ENCODE measurements around the gene TMEM178B. TPM values are rescaled to one million over a fixed set of nuclear protein-coding genes. Genes with fewer than 3 reads are reported as not detected.

TMEM178B gene
- total and polyA plus RNA-seq, 9 donors, result 0.10 to 1.6 (median 0.30) TPM

GRCh38 chr7:141213226-141213625 is 139.4 kb downstream of the TMEM178B start:
- WGBS, 3 donors, result 67 to 85% (median 81%) methylated on average over 2 of the region's 2 CpGs
- no peak for DNase-seq
- no peaks in the 10 kb centered on the region for H3K36me3 ChIP-seq
- no peaks in the 10 kb centered on the region for H3K4me1 ChIP-seq (ENCODE audit: insufficient read depth)
- TF ChIP-seq CTCF (IDR thresholded peaks at IDR 0.05), result no peak
- TF ChIP-seq EP300 (IDR thresholded peaks at IDR 0.05), result no peak
- TF ChIP-seq POLR2A (IDR thresholded peaks at IDR 0.05), result no peak
- no peak overlapping the region for H3K4me3 ChIP-seq
- H3K27ac ChIP-seq, result no peak overlapping the region
- intact Hi-C loops (cut with DNase I), result no loop called here
- no peaks in the 10 kb centered on the region for H3K9me3 ChIP-seq
- H3K27me3 ChIP-seq, result no peaks in the 10 kb centered on the region

GRCh38 chr7:141217938-141218337 is 144.1 kb downstream of the TMEM178B start:
- DNase-seq, result no peak
- H3K27me3 ChIP-seq, result no peaks in the 10 kb centered on the region
- WGBS, 3 donors, result 69 to 72% (median 71%) methylated on average over 7 of the region's 7 CpGs
- TF ChIP-seq POLR2A (IDR thresholded peaks at IDR 0.05) (no peak), CTCF (IDR thresholded peaks at IDR 0.05) (no peak), EP300 (IDR thresholded peaks at IDR 0.05) (no peak)
- no peaks in the 10 kb centered on the region for H3K36me3 ChIP-seq
- no peak overlapping the region for H3K27ac ChIP-seq
- H3K4me1 ChIP-seq (ENCODE audit: insufficient read depth), result no peaks in the 10 kb centered on the region
- no peaks in the 10 kb centered on the region for H3K9me3 ChIP-seq
- intact Hi-C loops (cut with DNase I), result no loop called here
- H3K4me3 ChIP-seq, result no peak overlapping the region

GRCh38 chr7:141218941-141219340 is 145.1 kb downstream of the TMEM178B start:
- no peak for DNase-seq
- H3K4me1 ChIP-seq (ENCODE audit: insufficient read depth), result no peaks in the 10 kb centered on the region
- no peaks in the 10 kb centered on the region for H3K27me3 ChIP-seq
- no peaks in the 10 kb centered on the region for H3K9me3 ChIP-seq
- no peak for TF ChIP-seq CTCF (IDR thresholded peaks at IDR 0.05)
- no peak for TF ChIP-seq EP300 (IDR thresholded peaks at IDR 0.05)
- TF ChIP-seq POLR2A (IDR thresholded peaks at IDR 0.05), result no peak
- H3K4me3 ChIP-seq, result no peak overlapping the region
- H3K36me3 ChIP-seq, result no peaks in the 10 kb centered on the region
- intact Hi-C loops (cut with DNase I), result no loop called here
- 50 to 61% (median 55%) methylated on average over 6 of the region's 6 CpGs for WGBS, 3 donors
- no peak overlapping the region for H3K27ac ChIP-seq

- H3K4me3 ChIP-seq, result no peak overlapping the region
- TF ChIP-seq EP300 (IDR thresholded peaks at IDR 0.05) (no peak), CTCF (IDR thresholded peaks at IDR 0.05) (no peak), POLR2A (IDR thresholded peaks at IDR 0.05) (no peak)
- H3K36me3 ChIP-seq, result no peaks in the 10 kb centered on the region
- no peak overlapping the region for H3K27ac ChIP-seq
- H3K4me1 ChIP-seq (ENCODE audit: insufficient read depth), result no peaks in the 10 kb centered on the region
- WGBS, 3 donors, result 73 to 75% (median 74%) methylated on average over 8 of the region's 8 CpGs
- no peaks in the 10 kb centered on the region for H3K27me3 ChIP-seq
- intact Hi-C loops (cut with DNase I), result no loop called here
- H3K9me3 ChIP-seq, result no peaks in the 10 kb centered on the region
- no peak for DNase-seq
These were observed 146.5 kb downstream of the TMEM178B start for GRCh38 chr7:141220263-141220880.

All from ovary (tissue), 9 donors.